Neural cell (in vitro differentiated cells): ENCODE results near the gene MVD. TPM values are rescaled to one million over a fixed set of nuclear protein-coding genes. Genes with fewer than 3 reads are reported as not detected.

Experiments
- H2AFZ ChIP-seq: fragments of 200-600, 300-800 bp; sonication (generic), shearing (Covaris generic); 2 replicates; pipeline ENCODE4 v1.6.0; 2014; ENCODE audit warnings: low read depth, mild to moderate bottlenecking, antibody characterized with exemption, low read length, moderate library complexity
- H3F3A ChIP-seq: fragments of 200-600 bp; shearing (Covaris generic); 2 replicates; pipeline ENCODE4 v1.6.1; 2016; ENCODE audit warnings: mild to moderate bottlenecking, moderate library complexity, mixed read lengths, antibody characterized with exemption, low read length; ENCODE audit not compliant: insufficient read depth, poor library complexity, severe bottlenecking
- H3K27ac ChIP-seq: fragments of 200-600, 300-800 bp; sonication (generic), shearing (Covaris generic); 2 replicates; pipeline ENCODE4 v1.5.1; 2014; ENCODE audit warnings: mild to moderate bottlenecking, low read length, moderate library complexity
- H3K27me3 ChIP-seq: fragments of 300-800, 200-600 bp; sonication (generic), shearing (Covaris generic); 2 replicates; pipeline ENCODE4 v1.6.0; 2014; ENCODE audit warnings: mild to moderate bottlenecking, low read depth, low read length, moderate library complexity; ENCODE audit not compliant: insufficient read depth
- H3K36me3 ChIP-seq: fragments of 300-800, 200-600 bp; sonication (generic), shearing (Covaris generic); 2 replicates; pipeline ENCODE4 v1.5.1; 2014; ENCODE audit warnings: mild to moderate bottlenecking, antibody characterized with exemption, low read length, moderate library complexity; ENCODE audit not compliant: insufficient read depth
- H3K4me2 ChIP-seq: fragments of 300-800, 200-600 bp; sonication (generic), shearing (Covaris generic); 2 replicates; pipeline ENCODE4 v1.6.0; 2014; ENCODE audit warnings: mild to moderate bottlenecking, low read length
- H3K4me3 ChIP-seq: fragments of 300-800, 200-600 bp; sonication (generic), shearing (Covaris generic); 2 replicates; pipeline ENCODE4 v1.5.1; 2014; ENCODE audit warnings: mild to moderate bottlenecking, low read length, moderate library complexity
- H3K79me2 ChIP-seq: fragments of 200-600 bp; shearing (Covaris generic); replicated peaks from 2 replicates; pipeline ENCODE4 v1.6.0; 2014; ENCODE audit warnings: mild to moderate bottlenecking, low read length, moderate library complexity; ENCODE audit not compliant: insufficient read depth
- H3K9ac ChIP-seq: fragments of 300-800, 200-600 bp; sonication (generic), shearing (Covaris generic); 2 replicates; pipeline ENCODE4 v1.6.1; 2016; ENCODE audit warnings: mild to moderate bottlenecking, low read length, mixed read lengths
- H3K9me2 ChIP-seq: fragments of 200-600 bp; shearing (Covaris generic); 2 replicates; pipeline ENCODE4 v1.6.1; 2016; ENCODE audit warnings: mild to moderate bottlenecking, low read length, mixed read lengths; ENCODE audit not compliant: insufficient read depth
- H3K9me3 ChIP-seq: fragments of 200-600, 300-800 bp; sonication (generic), shearing (Covaris generic); 2 replicates; pipeline ENCODE4 v1.6.1; 2016; ENCODE audit warnings: mild to moderate bottlenecking, mixed run types, low read length, moderate library complexity, mixed read lengths
- H4K20me1 ChIP-seq: fragments of 200-600 bp; shearing (Covaris generic); 2 replicates; pipeline ENCODE4 v1.6.1; 2016; ENCODE audit warnings: mild to moderate bottlenecking, mixed run types; ENCODE audit not compliant: insufficient read depth
- CTCF ChIP-seq: fragments of 450-650 bp; IDR thresholded peaks from 2 replicates; pipeline ENCODE4 v1.5.1; 2014; ENCODE audit warnings: antibody characterized with exemption, mild to moderate bottlenecking, moderate library complexity; ENCODE audit not compliant: poor library complexity, severe bottlenecking
- EP300 ChIP-seq: fragments of 450-650 bp; conservative IDR thresholded peaks from 2 replicates; pipeline ENCODE4 v1.6.1; 2014; ENCODE audit warnings: antibody characterized with exemption, mild to moderate bottlenecking, moderate library complexity; ENCODE audit not compliant: poor library complexity, severe bottlenecking
- EZH2 ChIP-seq: fragments of 200-600, 300-800 bp; shearing (Covaris generic), sonication (generic); IDR thresholded peaks from 2 replicates; pipeline ENCODE4 v1.6.1; 2014; ENCODE audit warnings: antibody characterized with exemption, low read length, borderline replicate concordance, mild to moderate bottlenecking; ENCODE audit not compliant: insufficient read depth, poor library complexity, severe bottlenecking
- MXI1 ChIP-seq: fragments of 450-650 bp; conservative IDR thresholded peaks from 2 replicates; pipeline ENCODE4 v1.6.1; 2014; ENCODE audit warnings: antibody characterized with exemption, mild to moderate bottlenecking; ENCODE audit not compliant: poor library complexity, severe bottlenecking
- POLR2AphosphoS5 ChIP-seq: IDR thresholded peaks from 2 replicates; pipeline ENCODE4 v1.6.1; 2012
- RAD21 ChIP-seq: fragments of 450-650 bp; conservative IDR thresholded peaks from 2 replicates; pipeline ENCODE4 v1.6.1; 2014; ENCODE audit warnings: antibody characterized with exemption, mild to moderate bottlenecking, moderate library complexity
- SMC3 ChIP-seq: fragments of 450-650 bp; conservative IDR thresholded peaks from 2 replicates; pipeline ENCODE4 v1.6.1; 2014; ENCODE audit warnings: antibody characterized with exemption, mild to moderate bottlenecking, moderate library complexity; ENCODE audit not compliant: poor library complexity
- TAF1 ChIP-seq: IDR thresholded peaks from 2 replicates; pipeline ENCODE4 v1.6.1; 2012; ENCODE audit warnings: low read depth
- polyA plus RNA-seq: library from polyadenylated mRNA; depleted of rRNA; stranded (reverse); fragments of >200 nt; gene quantifications from 2 replicates; pipeline ENCODE4 v1.2.3, GENCODE V29; 2014
- TF ChIP-seq, protein P1 (sequence below): IDR thresholded peaks from 2 replicates; pipeline ENCODE4 v1.6.1; 2012; ENCODE audit warnings: borderline replicate concordance

Gene MVD
- polyA plus RNA-seq, 1 donor from 2014 or later, result 232 TPM

DNA sequence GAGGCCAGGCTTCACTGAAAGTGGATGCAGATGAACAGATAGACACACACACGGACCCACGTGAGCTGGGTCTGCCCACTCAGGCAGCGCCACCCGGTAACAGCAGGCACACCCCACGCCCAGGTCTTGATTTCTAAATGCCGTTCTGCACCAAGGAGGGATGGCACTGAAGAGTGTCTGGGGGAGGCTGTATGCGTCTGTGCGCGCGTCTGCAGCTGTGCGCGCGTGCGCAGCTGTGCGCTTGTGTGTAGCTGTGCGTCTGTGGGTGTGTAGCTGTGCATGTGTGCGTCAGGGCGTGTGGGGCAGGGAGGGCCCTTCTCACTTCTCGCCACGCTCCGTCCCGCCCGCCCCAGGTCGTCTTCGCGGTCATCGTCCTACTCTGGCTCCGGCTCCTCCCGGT, 40.0 kb downstream of the MVD start:
- TF ChIP-seq SMC3, result no peak
- Histone ChIP-seq H3K9me3 (no peaks in the 10 kb centered on the region), H3K27me3 (no peaks in the 10 kb centered on the region), H3F3A (no peaks in the 10 kb centered on the region), H3K27ac (no peak overlapping the region), H3K9ac (no peak overlapping the region), H4K20me1 (no peaks in the 10 kb centered on the region), H3K36me3 (no peaks in the 10 kb centered on the region), H3K4me2 (no peak overlapping the region), H3K9me2 (no peaks in the 10 kb centered on the region), H3K79me2 (no peaks in the 10 kb centered on the region), H3K4me3 (no peak overlapping the region), H2AFZ (no peak overlapping the region)

DNA sequence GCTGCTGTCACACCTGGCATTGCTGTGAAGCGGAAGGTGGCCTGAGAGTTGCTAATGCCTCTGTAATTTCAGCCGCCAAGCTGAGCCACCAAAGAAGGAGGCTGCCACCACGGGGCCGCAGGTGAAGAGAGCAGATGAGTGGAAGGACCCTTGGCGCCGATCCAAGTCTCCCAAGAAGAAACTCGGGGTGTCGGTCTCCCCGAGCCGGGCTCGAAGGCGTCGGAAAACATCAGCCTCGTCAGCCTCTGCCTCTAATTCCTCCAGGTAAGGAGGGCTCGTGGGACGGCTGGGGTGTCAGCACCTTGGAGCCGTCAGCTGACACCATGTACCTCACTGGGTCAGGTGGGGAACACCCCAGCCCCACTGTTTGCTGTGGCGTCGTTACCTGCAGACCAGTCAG, 40.8 kb downstream of the MVD start:
- Histone ChIP-seq H3K27me3 (no peaks in the 10 kb centered on the region), H3K27ac (no peak overlapping the region), H4K20me1 (no peaks in the 10 kb centered on the region), H3K9me2 (no peaks in the 10 kb centered on the region), H3K79me2 (no peaks in the 10 kb centered on the region), H3K4me3 (no peak overlapping the region), H3F3A (no peaks in the 10 kb centered on the region), H3K36me3 (no peaks in the 10 kb centered on the region), H3K9me3 (no peaks in the 10 kb centered on the region), H3K9ac (no peak overlapping the region), H2AFZ (no peak overlapping the region), H3K4me2 (no peak overlapping the region)
- TF ChIP-seq MXI1, result no peak
- TF ChIP-seq, protein P1, sequence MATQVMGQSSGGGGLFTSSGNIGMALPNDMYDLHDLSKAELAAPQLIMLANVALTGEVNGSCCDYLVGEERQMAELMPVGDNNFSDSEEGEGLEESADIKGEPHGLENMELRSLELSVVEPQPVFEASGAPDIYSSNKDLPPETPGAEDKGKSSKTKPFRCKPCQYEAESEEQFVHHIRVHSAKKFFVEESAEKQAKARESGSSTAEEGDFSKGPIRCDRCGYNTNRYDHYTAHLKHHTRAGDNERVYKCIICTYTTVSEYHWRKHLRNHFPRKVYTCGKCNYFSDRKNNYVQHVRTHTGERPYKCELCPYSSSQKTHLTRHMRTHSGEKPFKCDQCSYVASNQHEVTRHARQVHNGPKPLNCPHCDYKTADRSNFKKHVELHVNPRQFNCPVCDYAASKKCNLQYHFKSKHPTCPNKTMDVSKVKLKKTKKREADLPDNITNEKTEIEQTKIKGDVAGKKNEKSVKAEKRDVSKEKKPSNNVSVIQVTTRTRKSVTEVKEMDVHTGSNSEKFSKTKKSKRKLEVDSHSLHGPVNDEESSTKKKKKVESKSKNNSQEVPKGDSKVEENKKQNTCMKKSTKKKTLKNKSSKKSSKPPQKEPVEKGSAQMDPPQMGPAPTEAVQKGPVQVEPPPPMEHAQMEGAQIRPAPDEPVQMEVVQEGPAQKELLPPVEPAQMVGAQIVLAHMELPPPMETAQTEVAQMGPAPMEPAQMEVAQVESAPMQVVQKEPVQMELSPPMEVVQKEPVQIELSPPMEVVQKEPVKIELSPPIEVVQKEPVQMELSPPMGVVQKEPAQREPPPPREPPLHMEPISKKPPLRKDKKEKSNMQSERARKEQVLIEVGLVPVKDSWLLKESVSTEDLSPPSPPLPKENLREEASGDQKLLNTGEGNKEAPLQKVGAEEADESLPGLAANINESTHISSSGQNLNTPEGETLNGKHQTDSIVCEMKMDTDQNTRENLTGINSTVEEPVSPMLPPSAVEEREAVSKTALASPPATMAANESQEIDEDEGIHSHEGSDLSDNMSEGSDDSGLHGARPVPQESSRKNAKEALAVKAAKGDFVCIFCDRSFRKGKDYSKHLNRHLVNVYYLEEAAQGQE, result no peak
- no peak for TF ChIP-seq RAD21
- no peak for TF ChIP-seq CTCF
- TF ChIP-seq POLR2AphosphoS5, result no peak
- no peak for TF ChIP-seq SMC3
- no peak for TF ChIP-seq TAF1
- no peak for TF ChIP-seq EP300
- no peak for TF ChIP-seq EZH2
